ENCODE measurements around the gene HBP1. TPM values are rescaled to one million over a fixed set of nuclear protein-coding genes. Genes with fewer than 3 reads are reported as not detected.

Gene HBP1
- total and polyA plus RNA-seq, 2 of the 8 experiments (the other 6 are each of a cell fraction or from before 2014, with no cell fraction given) = 28.9 to 29.2 TPM

DNA sequence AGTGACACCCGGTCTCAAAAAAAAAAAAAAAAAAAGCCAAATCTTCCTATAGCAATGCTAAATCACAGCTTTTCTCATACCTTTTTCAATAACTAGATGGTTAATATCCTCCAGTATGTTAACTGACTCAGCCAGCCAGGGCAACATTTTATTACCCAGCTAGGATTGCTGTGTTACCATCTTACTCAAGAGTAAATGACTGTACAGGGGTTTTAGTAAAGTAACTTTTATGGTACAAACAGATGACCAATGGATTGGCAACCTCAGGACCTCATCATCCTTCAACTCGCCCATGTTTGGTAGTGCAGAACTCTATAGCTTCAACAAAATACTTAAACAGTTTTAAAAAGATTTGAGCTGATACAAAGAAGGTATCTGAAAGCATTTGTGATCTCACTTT, 59.5 kb downstream of the HBP1 start (continued):
- TF ChIP-seq TAF7 (optimal IDR thresholded peaks at IDR 0.05; ENCODE audit: borderline replicate concordance, low read depth, low read length) (no peak), GTF2F1 (IDR thresholded peaks at IDR 0.05; ENCODE audit: borderline replicate concordance, low read depth, low read length) (no peak), SP4 (IDR thresholded peaks at IDR 0.05; ENCODE audit: low read length) (no peak), KDM1A (IDR thresholded peaks at IDR 0.05; ENCODE audit: borderline replicate concordance, low read length) (no peak), POLR2A (IDR thresholded peaks at IDR 0.05; ENCODE audit: control extremely low read depth in 1 of 2, low read depth in 2 of 2, low read length in 2 of 2) (no peak), EGR1 (IDR thresholded peaks at IDR 0.05; ENCODE audit: borderline replicate concordance, low read depth, low read length) (no peak)
- TF ChIP-seq, protein P1, sequence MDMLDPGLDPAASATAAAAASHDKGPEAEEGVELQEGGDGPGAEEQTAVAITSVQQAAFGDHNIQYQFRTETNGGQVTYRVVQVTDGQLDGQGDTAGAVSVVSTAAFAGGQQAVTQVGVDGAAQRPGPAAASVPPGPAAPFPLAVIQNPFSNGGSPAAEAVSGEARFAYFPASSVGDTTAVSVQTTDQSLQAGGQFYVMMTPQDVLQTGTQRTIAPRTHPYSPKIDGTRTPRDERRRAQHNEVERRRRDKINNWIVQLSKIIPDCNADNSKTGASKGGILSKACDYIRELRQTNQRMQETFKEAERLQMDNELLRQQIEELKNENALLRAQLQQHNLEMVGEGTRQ (IDR thresholded peaks at IDR 0.05; ENCODE audit: low read length) = no peak

Measured in H1 (cell line).